Upper lobe of right lung (tissue), 1 donor: Measurements from ENCODE around the gene ODAD3. TPM values are rescaled to one million over a fixed set of nuclear protein-coding genes. Genes with fewer than 3 reads are reported as not detected.

Experiments
- ATAC-seq: fragments of 200-7000 bp; cut with Tn5 transposase; one replicate; pipeline ENCODE4 v1.9.1; 2020; ENCODE audit warnings: mild to moderate bottlenecking, moderate library complexity
- DNase-seq: peaks from one replicate; pipeline ENCODE4 v3.0.0-alpha.2; 2020
- H3K27ac ChIP-seq: fragments of 200-600 bp; one replicate; pipeline ENCODE4 v1.8.0; 2022
- H3K27me3 ChIP-seq: fragments of 200-600 bp; one replicate; pipeline ENCODE4 v1.8.0; 2022; ENCODE audit warnings: mild to moderate bottlenecking
- H3K36me3 ChIP-seq: fragments of 200-600 bp; one replicate; pipeline ENCODE4 v1.8.0; 2022
- H3K4me1 ChIP-seq: fragments of 200-600 bp; one replicate; pipeline ENCODE4 v1.8.0; 2022
- H3K4me3 ChIP-seq: fragments of 200-600 bp; one replicate; pipeline ENCODE4 v1.8.0; 2022; ENCODE audit warnings: mild to moderate bottlenecking
- H3K9me3 ChIP-seq: fragments of 200-600 bp; one replicate; pipeline ENCODE4 v1.8.0; 2022
- intact Hi-C: fragments of 100-400 bp; cut with DNase I; formaldehyde crosslinking; loops from one replicate; pipeline ENCODE4 v1.11.0; 2022
- total RNA-seq: library from RNA; stranded (reverse); fragmentation: NEBNext Ultra II Directional; extraction: Animal tissue kit (Norgen Biotek cat#: 25700); gene quantifications from one replicate; pipeline ENCODE4 v1.2.1, GENCODE V29; 2021
- TF ChIP-seq, protein P1 (sequence below): fragments of 200-600 bp; IDR thresholded peaks from one replicate; pipeline ENCODE4 v1.8.0; 2022; ENCODE audit warnings: antibody characterized with exemption
- donor health status: DM: no; HTN: yes; CAD: no; lungs with severe emphysema.

ODAD3 gene
- total RNA-seq, 1 donor from 2014 or later: 0.49 TPM

DNA sequence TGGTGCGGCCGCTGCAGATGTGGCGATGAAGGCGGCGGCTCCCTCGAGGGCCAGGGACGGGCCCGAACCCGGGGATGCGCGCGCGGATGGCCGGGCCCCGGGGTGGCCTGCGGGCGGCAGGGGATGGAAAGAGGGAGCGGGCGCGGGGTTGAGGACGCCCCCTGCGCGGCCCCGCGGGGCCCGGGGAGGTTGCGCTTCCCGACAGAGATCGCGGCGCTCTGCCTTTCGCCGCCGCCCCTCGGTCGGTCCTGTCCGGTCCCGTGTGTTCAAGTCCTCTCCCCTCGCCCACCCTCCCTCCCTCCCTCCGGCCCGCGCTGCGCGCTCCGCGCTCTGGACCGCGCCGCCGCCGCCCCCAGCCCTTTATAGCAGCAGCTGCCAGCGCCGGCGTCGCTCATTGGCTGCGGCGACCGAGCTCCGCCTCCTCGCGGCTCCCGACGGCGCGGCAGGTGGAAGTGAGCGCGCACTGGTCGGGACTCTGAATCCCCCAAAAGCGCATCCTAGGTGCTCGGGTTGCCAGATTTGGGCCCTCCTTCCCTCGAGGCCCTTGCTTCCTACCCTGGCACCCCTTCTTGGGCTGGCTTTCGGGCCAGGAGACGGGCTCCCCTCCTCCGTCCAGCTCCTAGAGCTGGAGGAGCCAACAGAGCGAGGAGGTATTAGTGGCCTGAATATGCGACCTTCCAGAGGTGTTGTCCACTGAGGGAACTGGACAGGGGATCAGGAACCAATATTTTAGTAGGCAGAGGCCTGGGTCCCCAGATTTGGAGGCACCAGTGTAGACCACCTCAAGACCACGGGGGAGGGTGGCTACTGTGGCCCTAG is 46.0 kb upstream of the ODAD3 start, which contains the start of gene ELAVL3:
Gene ELAVL3, minus strand, starts transcription at position 332 of the 819 bp plus-strand sequence. CDS start 438 bp downstream, outside the sequence.
- Histone ChIP-seq H3K27ac (no peak within 1 kb of the TSS), H3K36me3 (no peaks in the 10 kb centered on the region), H3K4me3 (no peak within 1 kb of the TSS), H3K9me3 (no peaks in the 10 kb centered on the region), H3K27me3 (peaks cover 41% of the 10 kb centered on the region), H3K4me1 (peaks cover 17% of the 10 kb centered on the region)
- DNase-seq (no peak), ATAC-seq (no peak)
- TF ChIP-seq, protein P1, sequence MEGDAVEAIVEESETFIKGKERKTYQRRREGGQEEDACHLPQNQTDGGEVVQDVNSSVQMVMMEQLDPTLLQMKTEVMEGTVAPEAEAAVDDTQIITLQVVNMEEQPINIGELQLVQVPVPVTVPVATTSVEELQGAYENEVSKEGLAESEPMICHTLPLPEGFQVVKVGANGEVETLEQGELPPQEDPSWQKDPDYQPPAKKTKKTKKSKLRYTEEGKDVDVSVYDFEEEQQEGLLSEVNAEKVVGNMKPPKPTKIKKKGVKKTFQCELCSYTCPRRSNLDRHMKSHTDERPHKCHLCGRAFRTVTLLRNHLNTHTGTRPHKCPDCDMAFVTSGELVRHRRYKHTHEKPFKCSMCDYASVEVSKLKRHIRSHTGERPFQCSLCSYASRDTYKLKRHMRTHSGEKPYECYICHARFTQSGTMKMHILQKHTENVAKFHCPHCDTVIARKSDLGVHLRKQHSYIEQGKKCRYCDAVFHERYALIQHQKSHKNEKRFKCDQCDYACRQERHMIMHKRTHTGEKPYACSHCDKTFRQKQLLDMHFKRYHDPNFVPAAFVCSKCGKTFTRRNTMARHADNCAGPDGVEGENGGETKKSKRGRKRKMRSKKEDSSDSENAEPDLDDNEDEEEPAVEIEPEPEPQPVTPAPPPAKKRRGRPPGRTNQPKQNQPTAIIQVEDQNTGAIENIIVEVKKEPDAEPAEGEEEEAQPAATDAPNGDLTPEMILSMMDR: no peak
- intact Hi-C loops: no loop called here

DNA sequence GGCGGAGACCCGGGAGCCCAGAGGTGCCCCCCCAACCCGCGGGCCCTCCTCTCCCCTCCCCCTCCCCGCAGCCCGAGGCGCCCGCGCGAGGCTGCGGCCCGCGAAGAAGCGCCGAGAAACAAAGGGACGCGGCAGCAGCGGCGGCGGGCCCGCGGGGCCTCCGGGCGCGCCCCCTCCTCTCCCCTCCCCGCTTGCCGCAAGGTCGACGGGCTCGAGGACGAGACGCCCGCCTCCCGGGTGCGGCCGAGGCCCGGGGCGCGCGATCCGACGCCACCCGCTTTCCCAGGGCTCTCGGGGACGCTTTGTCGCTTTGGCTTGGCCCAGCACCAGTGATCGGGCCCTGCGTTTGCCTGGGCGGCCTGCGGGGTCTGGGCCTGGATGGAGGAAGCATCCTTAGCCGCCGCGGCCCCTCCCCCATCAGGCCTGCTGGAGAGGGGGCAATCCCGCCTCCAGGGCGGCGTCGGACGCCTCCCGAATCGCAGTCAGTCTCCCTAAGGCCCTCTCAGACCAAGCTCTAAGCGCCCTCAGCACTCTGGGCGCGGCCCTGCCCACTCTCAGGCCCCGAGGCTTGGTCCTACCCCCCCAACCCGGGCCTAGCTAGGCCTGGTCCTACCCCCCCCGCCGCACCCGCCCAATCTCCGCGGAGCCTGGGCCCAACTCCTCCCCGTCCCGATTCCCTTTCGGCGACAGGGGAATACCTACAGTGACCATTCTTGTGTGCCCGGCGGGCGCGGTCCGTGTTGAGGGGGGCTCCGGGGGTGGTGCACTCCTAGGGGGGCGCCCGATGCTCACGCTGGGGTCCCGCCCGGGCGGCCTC is 45.2 kb upstream of the ODAD3 start:
- Histone ChIP-seq H3K4me1 (peaks cover 17% of the 10 kb centered on the region), H3K27ac (no peak overlapping the region), H3K27me3 (peaks cover 41% of the 10 kb centered on the region), H3K4me3 (no peak overlapping the region), H3K9me3 (no peaks in the 10 kb centered on the region), H3K36me3 (no peaks in the 10 kb centered on the region)
- ATAC-seq: no peak
- intact Hi-C loops: no loop called here
- TF ChIP-seq, protein P1: no peak
- no peak for DNase-seq

DNA sequence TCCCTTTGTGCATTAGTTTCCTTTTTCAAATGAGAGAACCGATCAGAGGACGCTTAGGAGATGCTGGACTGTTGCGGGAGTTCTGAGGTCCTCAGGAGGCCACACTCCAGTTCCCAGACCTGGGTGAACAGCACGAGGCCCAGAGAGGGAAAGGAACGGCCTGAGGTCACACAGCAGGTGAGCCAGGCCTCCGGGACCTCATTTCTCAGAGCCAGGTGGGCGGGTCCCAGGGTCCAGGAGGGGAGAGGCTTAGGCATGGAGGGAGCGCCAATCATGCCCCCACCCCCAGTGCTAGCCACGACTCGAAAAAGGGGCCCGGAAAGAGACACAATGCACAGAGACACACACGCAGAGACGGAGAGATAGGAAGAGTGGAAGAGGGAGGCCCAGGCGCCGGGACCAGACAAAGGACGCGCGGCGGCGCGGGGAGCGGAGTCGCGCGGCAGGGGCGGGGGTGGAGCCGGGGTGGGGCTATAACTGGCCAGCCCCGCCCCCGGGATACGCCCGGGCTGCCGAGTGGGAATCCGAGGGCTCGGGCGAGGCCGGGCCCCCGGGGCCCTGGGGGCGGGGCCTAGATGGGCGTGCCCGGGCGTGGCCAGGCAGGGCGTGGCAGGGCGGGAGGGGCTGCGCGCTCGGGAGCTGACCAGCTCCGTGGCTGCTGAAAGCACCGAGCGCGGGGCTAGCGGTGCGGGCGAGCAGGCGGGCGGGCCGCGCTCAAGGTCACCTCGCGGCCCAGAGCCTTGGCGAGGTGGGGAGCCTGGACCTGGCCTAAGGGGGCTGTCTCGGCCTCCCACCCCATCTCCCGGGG is 44.4 kb upstream of the ODAD3 start:
- TF ChIP-seq, protein P1: no peak
- ATAC-seq: peak; percentile 25
- H3K36me3 ChIP-seq: no peaks in the 10 kb centered on the region
- H3K9me3 ChIP-seq: no peaks in the 10 kb centered on the region
- intact Hi-C loops: no loop called here
- peaks cover 41% of the 10 kb centered on the region for H3K27me3 ChIP-seq
- H3K27ac ChIP-seq: no peak overlapping the region
- no peak overlapping the region for H3K4me3 ChIP-seq
- no peak for DNase-seq
- peaks cover 17% of the 10 kb centered on the region for H3K4me1 ChIP-seq

DNA sequence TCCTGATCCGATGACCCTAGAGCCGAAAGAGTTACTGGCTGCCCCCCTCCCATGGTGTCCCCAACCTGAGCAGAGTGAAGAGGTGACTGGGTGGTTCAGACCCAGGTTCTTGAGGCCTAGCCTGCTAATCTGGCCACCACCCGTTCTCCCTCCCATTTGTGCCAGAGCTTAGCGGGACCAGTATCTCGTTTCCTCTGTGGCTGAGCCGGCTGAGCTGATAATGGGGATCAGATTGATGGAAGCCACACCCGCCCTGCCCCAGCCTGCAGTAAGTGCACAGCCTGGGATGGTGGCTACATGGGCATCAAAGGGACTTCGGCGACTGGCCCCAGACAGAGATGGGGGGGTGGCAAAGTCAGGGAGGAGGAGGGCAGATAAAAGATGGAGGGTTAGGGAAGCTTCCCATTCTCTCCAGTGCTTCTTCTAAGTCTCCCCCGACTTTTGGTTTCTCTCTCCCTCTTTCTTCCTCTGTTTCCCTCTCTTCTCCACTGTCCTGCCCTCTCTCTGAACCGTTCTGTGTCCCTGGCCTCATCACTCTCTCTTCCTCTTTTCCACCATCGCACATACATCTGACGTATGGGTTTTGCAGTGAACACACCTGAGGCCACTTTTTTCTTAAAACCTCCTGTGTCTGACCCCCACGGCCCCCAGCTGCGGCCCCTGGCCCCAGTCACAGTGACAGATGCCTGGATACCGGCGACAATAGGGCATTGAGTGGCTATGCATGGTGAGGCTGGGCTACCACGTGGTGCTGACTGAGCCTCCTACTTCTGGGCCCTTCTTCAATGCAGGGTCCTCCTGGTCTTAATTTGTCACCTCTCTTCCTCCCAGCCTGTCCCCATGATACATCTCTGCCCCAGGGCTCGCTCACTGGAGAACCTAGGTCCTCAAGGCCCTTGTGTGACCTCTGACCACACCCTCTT is 43.5 kb upstream of the ODAD3 start:
- H3K4me1 ChIP-seq: peaks cover 17% of the 10 kb centered on the region
- ATAC-seq (no peak), DNase-seq (no peak)
- no peaks in the 10 kb centered on the region for H3K9me3 ChIP-seq
- intact Hi-C loops: no loop called here
- no peaks in the 10 kb centered on the region for H3K36me3 ChIP-seq
- H3K4me3 ChIP-seq: no peak overlapping the region
- TF ChIP-seq, protein P1: no peak
- H3K27ac ChIP-seq: no peak overlapping the region
- H3K27me3 ChIP-seq: peaks cover 40% of the 10 kb centered on the region
